DMS79 treated with DMSO at 0.1 percent for 48 hours (cell line): ENCODE data around the gene DYNLRB1.
A peak's percentile ranks its signal among the peaks of the same experiment; 100 is the strongest.

Experiments used
- DNase-seq: peaks from one replicate; lab custom pipeline; 2025; lab: John Stamatoyannopoulos, UW

DYNLRB1 gene

GRCh38 chr20:34534391-34535165 lies 18.4 kb downstream of the DYNLRB1 start:
- no peak for DNase-seq

- no peak for DNase-seq
Measured at GRCh38 chr20:34535301-34535840, 19.1 kb downstream of the DYNLRB1 start.

- no peak for DNase-seq
Measured at GRCh38 chr20:34535857-34536256, 19.6 kb downstream of the DYNLRB1 start.

- no peak for DNase-seq
Measured at GRCh38 chr20:34536798-34537394, 20.7 kb downstream of the DYNLRB1 start.

GRCh38 chr20:34537651-34538050 lies 21.4 kb downstream of the DYNLRB1 start:
- no peak for DNase-seq

DNA sequence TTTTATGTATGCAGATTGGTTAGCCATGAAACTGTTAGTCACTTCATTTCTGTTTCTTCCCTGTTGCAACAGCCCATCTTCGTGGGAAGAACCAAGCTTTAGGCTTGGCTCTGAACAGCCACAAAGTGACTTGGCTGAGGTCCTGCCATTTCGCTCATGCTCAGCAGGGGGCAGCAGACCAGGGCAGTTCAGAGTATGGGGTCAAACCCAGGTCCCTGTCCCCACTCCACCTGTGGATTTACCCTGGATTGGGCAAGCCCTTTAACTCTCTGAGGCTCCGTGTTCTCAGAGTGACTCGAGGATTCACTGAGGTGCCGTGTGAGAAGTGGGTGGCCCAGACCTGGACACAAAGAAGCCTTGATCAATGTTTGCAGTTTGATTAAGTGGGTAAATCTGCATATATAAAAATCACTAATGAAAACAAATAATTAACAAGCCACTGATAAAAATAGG lies 22.5 kb downstream of the DYNLRB1 start:
- DNase-seq = no peak

DNA sequence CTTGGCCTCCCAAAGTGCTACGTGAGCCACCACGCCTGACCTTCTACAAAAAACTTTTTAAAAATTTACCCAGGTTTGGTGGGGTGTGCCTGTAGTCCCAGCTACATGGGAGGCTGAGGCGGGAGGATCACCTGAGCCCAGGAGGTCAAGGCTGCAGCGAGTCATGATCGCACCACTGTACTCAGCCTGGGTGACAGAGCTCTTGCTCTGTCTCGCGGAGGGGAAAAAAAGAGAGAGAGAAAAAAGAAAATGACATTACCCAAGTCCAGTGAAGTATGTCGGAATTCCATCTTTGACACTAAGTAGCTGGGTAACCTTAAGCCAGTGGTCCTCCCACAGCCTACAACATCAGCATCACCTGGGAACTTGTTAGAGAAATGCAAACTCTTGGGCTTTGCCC lies 23.5 kb downstream of the DYNLRB1 start:
- DNase-seq = no peak

GRCh38 chr20:34540596-34541263 lies 24.5 kb downstream of the DYNLRB1 start:
- no peak for DNase-seq

DNA sequence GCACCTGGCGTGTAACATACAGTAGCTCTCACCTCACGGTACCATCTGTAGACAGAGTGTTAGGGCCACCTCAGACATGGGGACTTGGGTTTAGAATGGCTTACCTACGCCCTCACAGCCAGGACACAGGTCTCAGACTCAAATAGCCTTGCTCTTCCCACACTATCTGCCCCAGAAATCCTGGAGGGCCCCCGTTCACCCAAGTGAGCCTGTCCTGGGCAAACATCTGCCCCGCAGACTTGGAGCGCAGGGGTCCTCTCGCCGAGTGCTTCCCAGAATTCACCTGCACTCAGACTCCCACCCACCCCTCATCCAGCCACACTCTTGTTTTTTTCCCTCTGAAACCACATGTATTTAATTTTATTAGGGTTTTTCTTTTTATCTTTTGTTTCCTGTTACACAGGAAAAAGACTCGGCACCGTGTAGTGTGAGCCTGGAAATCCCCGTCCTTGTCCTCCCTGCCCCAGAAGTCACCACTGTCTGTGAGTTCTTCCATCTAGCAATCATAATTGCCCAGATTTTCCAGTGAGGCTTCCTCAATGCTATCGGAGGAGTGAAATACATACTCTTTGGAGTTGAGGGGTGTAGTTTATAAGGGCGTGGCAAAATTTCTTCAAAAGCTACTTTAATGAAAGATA lies 25.2 kb downstream of the DYNLRB1 start:
- no peak for DNase-seq

DNA sequence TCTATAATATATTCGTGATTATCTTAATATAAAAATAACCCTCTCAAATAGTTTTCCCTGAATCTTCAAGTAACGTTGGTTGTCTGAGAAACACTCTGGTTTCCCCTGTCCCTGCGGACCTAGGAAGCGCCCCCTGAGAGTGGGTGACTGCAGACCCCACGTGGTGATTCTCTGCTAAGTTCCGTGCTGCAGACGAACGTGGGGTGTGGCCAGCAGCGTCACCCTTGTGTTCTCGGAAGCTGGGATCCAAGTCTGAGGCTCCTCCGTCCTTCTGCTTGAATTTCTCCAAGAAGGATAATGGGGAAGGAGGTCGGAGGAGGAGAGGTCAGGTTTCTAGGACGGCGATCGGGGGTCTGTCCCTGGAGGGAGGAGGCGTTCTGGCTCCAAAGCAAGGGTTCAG lies 25.7 kb downstream of the DYNLRB1 start:
- DNase-seq = no peak

DNA sequence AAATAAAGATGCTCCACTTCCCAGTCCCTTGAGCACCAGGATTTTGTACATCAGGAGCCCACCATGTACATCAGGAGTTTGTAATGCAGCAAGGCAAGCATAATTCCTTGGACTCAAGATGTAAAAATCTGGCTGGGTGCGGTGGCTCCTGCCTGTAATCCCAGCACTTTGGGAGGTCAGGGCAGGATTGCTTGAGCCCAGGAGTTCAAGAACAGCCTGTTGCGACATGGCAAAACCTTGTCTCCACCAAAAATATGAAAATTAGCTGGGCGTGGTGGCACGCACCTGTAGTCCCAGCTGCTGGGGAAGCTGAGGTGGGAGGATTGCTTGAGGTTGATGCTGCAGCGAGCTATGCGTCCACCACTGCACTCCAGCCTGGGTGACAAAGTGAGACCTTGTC lies 26.2 kb downstream of the DYNLRB1 start:
- no peak for DNase-seq

DNA sequence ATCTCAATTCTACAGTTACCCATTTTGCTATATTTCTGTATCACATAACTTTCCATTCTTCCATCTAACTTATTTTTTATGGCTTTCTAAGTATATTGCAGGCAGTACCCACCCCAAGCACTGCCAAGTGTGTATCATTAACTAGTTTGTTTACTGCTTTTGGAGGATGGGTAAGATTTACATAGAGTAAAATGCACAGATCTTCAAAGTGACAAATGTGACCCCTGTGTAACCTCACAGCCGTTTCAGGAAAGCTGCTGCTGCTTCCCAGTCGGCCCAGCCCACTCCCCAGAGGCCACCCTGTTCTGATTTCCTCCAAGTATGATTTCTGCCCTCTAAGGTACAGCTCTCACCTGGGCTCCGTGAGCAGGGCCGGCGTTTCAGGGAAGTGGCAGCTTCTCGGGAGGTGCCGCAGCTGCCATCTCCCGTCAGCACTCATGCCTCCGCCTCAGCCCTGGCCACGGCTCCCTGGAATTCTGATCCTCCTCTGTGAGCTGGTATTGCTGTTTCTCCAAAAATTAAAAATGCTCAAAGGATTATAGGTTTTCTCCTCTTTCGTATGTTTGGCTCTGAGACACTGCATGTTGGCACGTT lies 27.3 kb downstream of the DYNLRB1 start:
- DNase-seq = no peak

DNA sequence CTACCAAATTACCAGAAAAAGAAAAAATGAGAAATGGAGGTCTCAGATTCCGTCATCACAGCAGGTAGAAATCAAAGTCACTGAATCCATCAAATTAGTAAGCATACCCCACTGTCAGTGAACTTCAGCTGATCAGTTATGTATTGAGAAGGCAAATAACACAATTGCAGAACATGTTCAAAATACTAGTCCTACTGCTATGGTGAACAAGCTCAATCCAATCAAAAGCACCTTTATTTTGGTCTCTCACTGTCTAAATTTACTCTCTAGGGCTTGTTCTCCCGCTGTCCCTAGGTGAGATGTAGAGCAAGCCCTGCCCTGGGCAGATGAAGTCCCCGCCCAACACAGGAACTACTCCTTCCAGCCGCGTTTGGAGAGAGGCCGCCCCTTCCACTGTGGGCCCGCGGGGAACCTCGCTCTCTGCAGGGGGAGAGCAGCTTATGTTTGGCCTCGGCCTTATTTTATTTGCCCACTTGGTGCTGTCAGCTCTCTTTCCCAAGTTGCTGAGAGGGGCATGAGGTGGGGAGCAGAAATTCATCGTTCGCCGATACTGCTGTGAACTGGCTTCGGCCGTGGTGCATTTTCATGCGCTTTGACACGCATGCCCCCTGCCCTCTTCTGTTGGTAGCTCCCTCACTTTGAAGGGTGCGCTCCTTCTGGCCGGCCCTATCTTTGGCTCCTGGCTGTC lies 28.0 kb downstream of the DYNLRB1 start:
- peak; percentile 15 for DNase-seq

GRCh38 chr20:34546751-34547181 lies 30.5 kb downstream of the DYNLRB1 start:
- DNase-seq = peak; percentile 87

DNA sequence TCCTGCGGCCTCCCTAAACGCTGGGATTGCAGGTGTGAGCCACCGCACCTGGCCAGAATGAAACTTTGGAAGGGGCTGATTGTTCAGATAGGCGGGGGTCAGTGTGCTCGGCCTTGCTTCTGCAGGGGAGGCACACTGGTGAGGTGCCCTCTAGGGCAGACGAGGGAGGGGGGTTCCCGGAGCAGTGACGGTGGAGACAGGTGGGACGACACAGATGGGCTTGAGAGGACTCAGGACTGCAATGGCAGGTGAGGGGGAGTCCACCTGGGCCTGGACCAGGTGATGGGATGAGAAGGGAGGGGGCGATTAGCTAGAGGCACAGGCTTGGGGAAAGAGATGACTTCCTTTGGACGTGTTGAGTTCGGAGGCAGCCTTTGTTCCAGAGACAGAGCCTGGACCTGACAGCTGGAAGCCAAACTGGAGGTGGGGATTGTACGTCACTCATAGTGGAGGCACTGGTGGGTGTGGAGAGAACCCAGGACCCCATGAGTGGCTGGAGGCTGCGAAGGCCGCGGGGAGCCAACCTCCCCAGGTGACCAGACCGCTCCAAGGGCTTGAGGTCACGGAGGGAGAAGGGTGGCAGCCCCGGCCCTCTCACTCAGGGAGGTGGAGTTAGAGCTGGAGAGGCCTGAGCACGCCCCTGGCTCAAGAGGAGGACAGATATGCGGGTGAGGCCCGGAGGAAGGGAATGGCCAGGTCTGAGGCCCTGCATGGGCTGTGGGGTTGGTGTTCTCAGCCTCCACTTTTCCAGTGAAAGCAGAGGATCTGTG lies 31.8 kb downstream of the DYNLRB1 start:
- no peak for DNase-seq

- DNase-seq = no peak
Measured at GRCh38 chr20:34549291-34549928, 33.2 kb downstream of the DYNLRB1 start.

- no peak for DNase-seq
Measured at GRCh38 chr20:34549929-34550305, 33.7 kb downstream of the DYNLRB1 start.

- DNase-seq = no peak
Measured at GRCh38 chr20:34552569-34552968, 36.3 kb downstream of the DYNLRB1 start.

- DNase-seq = no peak
Measured at GRCh38 chr20:34553366-34553867, 37.2 kb downstream of the DYNLRB1 start.

DNA sequence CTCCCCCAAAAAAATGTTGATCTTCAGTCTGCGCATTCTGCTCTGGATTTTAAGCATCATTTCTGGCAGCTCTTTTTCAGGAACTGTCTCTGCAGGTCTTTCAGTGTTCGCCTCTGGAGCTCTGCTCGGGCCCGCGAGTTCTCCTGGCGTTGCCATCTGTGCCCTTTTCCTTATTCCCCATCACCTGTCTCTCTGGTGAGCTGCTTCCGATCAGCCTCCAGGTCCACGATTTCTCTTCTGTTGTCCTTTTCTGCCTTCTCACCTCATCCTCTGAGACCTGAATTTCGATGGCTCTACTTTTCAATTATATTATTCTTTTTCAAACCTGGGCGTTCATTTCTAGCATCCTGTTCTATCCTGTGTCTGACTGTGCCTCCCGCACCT lies 41.7 kb downstream of the DYNLRB1 start:
- DNase-seq = peak; percentile 27
